Natural killer cell (primary cell): ENCODE results near the gene GNG7. TPM values are rescaled to one million over a fixed set of nuclear protein-coding genes. Genes with fewer than 3 reads are reported as not detected.
"Not testable (repeated sequence)": the region's sequence is repeated elsewhere in the genome, so short reads cannot be mapped to it uniquely, and the experiment has no call there.

ENCODE experiments used
- ATAC-seq, 3 donors: fragments of 150-1000 bp in 2 of 3; fragments of 200-7000 bp in 1 of 3; cut with Tn5 transposase; 1 replicate in 1 of 3; 2 replicates in 2 of 3; pipeline ENCODE4 v1.10.0; 2021; ENCODE audit warnings: mild to moderate bottlenecking in 2 of 3, moderate library complexity in 2 of 3
- DNase-seq, 2 donors: peaks; one replicate each; pipeline versions ENCODE4 v3.0.0 to v3.0.0-alpha.2; 2013 to 2021; ENCODE audit warnings: mixed read lengths in 1 of 2
- H3K27ac ChIP-seq: one replicate; pipeline ENCODE4 v1.5.1; 2013; ENCODE audit warnings: mild to moderate bottlenecking, low read length
- H3K27me3 ChIP-seq: one replicate; pipeline ENCODE4 v1.6.1; 2013; ENCODE audit warnings: low read length; ENCODE audit not compliant: control insufficient read depth, insufficient read depth
- H3K36me3 ChIP-seq: one replicate; pipeline ENCODE4 v1.6.1; 2013; ENCODE audit warnings: low read length; ENCODE audit not compliant: control insufficient read depth, insufficient read depth
- H3K4me1 ChIP-seq: one replicate; pipeline ENCODE4 v1.6.1; 2013; ENCODE audit warnings: low read length; ENCODE audit not compliant: control insufficient read depth, insufficient read depth
- H3K4me3 ChIP-seq: one replicate; pipeline ENCODE4 v1.5.1; 2013; ENCODE audit warnings: low read length
- H3K9me3 ChIP-seq: one replicate; pipeline ENCODE4 v1.6.1; 2013; ENCODE audit warnings: low read length; ENCODE audit not compliant: control insufficient read depth, insufficient read depth
- H3K27ac Mint-ChIP-seq, 2 donors: one replicate each; pipeline ENCODE4 v1.8.0; 2022; ENCODE audit warnings: mild to moderate bottlenecking in 2 of 2, mixed read lengths in 2 of 2, moderate library complexity in 1 of 2
- H3K27me3 Mint-ChIP-seq, 2 donors: one replicate each; pipeline ENCODE4 v1.8.0; 2022; ENCODE audit warnings: low read depth in 2 of 2, mixed read lengths in 2 of 2
- H3K36me3 Mint-ChIP-seq: one replicate; pipeline ENCODE4 v1.8.0; 2022; ENCODE audit warnings: mixed read lengths
- H3K4me1 Mint-ChIP-seq, 2 donors: one replicate each; pipeline ENCODE4 v1.8.0; 2022; ENCODE audit warnings: mixed read lengths in 2 of 2
- H3K4me3 Mint-ChIP-seq: one replicate; pipeline ENCODE4 v1.8.0; 2022; ENCODE audit warnings: mild to moderate bottlenecking, moderate library complexity, mixed read lengths
- H3K9me3 Mint-ChIP-seq, 2 donors: one replicate each; pipeline ENCODE4 v1.8.0; 2022; ENCODE audit warnings: mixed read lengths in 2 of 2
- WGBS: methylation state at CpG from one replicate; pipeline ENCODE4 v1.1.7; 2013; ENCODE audit warnings: missing lambda C conversion rate; ENCODE audit not compliant: insufficient coverage; 5-methylcytosine and 5-hydroxymethylcytosine counted together
- intact Hi-C: fragments of 100-400 bp; cut with micrococcal nuclease; formaldehyde crosslinking; loops from one replicate; pipeline ENCODE4 v1.14.2; 2022
- total RNA-seq, 4 donors: library from RNA; stranded (reverse); fragments of 120-200 nt in 1 of 4; gene quantifications; one replicate each; pipeline versions ENCODE4 v1.2.3 to v1.2.4, GENCODE V29; 2013 to 2022
- TF ChIP-seq, protein P1 (sequence below): fragments of 200-600 bp; IDR thresholded peaks from one replicate; pipeline ENCODE4 v1.8.0; 2022; ENCODE audit warnings: antibody characterized with exemption

GNG7 gene
- total RNA-seq, 3 donors from 2014 or later (not counting 1 experiment from before 2014, with no cell fraction given) = 0.75 to 4.8 (median 1.5) TPM

DNA sequence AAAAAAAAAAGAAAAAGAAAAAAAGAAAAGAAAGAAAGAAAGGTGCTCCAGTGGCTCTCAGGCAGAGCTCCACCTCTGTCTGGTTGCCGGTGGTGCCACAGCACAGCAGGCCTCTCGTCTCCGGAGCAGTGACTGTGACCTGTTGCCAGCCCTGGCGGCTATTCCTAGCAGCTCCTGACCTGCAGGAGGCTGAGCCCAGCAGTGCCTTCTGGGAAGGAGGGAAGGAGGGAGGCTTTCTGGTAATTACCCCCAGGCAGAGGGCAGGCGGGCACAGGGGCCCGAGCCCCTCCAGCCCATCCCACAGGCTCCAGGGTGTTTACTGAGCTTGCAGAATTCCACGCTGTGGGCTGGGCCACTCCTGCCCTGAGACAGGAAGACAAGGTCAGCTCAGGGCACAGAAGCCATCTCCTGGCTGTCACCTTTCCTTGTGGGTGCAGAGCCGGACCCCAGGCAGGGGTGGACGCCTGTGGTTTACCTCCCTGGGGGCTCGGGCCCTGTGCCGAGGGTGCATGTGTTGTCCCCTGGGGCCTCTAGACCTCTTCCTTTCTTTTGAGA lies 77.9 kb downstream of the GNG7 start:
- Mint-ChIP-seq H3K4me3 (no peak overlapping the region), H3K4me1 (peaks cover 49 to 64% of the 10 kb centered on the region in 2 donors), H3K9me3 (no peaks in the 10 kb centered on the region), H3K27me3 (no peaks in the 10 kb centered on the region), H3K36me3 (no peaks in the 10 kb centered on the region), H3K27ac (no peak overlapping the region)
- peaks cover 83% of the 10 kb centered on the region for H3K4me1 ChIP-seq
- H3K27me3 ChIP-seq = no peaks in the 10 kb centered on the region
- peak overlapping the region; percentile 28 for H3K27ac ChIP-seq
- no peaks in the 10 kb centered on the region for H3K9me3 ChIP-seq
- intact Hi-C loops = loop anchor here (10.0 kb wide), 1 partner anchor 460 kb away; the partner anchor contains the start of gene DOT1L
- no peak for ATAC-seq
- H3K4me3 ChIP-seq = no peak overlapping the region
- DNase-seq = peak in 1 of 2 donors; percentile 34
- 35% methylated on average over 10 of the region's 11 CpGs for WGBS
- no peaks in the 10 kb centered on the region for H3K36me3 ChIP-seq
- TF ChIP-seq, protein P1, sequence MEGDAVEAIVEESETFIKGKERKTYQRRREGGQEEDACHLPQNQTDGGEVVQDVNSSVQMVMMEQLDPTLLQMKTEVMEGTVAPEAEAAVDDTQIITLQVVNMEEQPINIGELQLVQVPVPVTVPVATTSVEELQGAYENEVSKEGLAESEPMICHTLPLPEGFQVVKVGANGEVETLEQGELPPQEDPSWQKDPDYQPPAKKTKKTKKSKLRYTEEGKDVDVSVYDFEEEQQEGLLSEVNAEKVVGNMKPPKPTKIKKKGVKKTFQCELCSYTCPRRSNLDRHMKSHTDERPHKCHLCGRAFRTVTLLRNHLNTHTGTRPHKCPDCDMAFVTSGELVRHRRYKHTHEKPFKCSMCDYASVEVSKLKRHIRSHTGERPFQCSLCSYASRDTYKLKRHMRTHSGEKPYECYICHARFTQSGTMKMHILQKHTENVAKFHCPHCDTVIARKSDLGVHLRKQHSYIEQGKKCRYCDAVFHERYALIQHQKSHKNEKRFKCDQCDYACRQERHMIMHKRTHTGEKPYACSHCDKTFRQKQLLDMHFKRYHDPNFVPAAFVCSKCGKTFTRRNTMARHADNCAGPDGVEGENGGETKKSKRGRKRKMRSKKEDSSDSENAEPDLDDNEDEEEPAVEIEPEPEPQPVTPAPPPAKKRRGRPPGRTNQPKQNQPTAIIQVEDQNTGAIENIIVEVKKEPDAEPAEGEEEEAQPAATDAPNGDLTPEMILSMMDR = no peak

DNA sequence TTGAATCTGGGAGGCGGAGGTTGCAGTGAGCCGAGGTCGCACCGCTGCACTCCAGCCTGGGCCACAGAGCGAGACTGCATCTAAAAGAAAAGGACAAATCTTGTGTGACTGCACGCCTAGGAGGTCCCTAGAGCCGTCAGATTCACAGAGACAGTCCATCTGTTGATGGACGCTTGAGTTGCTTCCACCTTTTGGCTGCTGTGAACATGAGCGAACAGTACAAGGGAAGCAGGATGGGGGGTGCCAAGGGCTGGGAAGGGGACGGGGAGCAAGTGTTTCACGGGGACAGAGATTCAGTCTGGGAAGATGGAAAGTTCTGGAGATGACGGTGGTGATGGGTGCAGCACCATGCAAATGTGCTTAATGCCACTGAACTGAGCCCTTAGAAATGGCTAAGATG lies 78.7 kb downstream of the GNG7 start:
- Mint-ChIP-seq H3K27ac (peak overlapping the region in 1 of 2 donors; percentile 36), H3K4me3 (no peak overlapping the region), H3K4me1 (peaks cover 49 to 64% of the 10 kb centered on the region in 2 donors), H3K9me3 (no peaks in the 10 kb centered on the region), H3K36me3 (no peaks in the 10 kb centered on the region), H3K27me3 (no peaks in the 10 kb centered on the region)
- H3K9me3 ChIP-seq = no peaks in the 10 kb centered on the region
- H3K36me3 ChIP-seq = no peaks in the 10 kb centered on the region
- no peak overlapping the region for H3K4me3 ChIP-seq
- H3K27ac ChIP-seq = no peak overlapping the region
- peaks cover 83% of the 10 kb centered on the region for H3K4me1 ChIP-seq
- WGBS = 80% methylated on average over 12 of the region's 12 CpGs
- TF ChIP-seq, protein P1 = no peak
- ATAC-seq (no peak), DNase-seq (no peak)
- H3K27me3 ChIP-seq = no peaks in the 10 kb centered on the region
- intact Hi-C loops = loop anchor here (10.0 kb wide), 1 partner anchor 459 kb away; the partner anchor contains the start of gene DOT1L

DNA sequence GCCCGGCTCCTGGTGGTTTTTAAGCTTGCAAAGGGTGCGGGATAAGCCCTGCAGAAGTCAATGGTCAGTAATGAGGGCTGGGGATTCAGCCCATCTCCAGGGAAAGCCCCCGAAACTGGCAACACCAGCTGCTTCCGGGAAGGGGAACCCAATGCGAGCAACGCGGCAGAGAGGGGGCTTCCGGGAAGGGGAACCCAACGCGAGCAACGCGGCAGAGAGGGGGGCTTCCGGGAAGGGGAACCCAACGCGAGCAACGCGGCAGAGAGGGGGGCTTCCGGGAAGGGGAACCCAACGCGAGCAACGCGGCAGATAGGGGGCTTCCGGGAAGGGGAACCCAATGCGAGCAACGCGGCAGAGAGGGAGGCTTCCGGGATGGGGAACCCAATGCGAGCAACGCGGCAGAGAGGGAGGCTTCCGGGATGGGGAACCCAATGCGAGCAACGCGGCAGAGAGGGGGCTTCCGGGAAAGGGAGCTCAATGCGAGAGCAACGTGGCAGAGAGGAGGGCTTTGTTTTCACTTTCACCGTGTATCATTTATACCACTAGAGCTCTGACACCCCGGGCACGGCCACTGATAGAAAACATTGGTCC lies 80.0 kb downstream of the GNG7 start:
- H3K27me3 Mint-ChIP-seq, H3K36me3 ChIP-seq, H3K9me3 Mint-ChIP-seq, H3K36me3 Mint-ChIP-seq, H3K9me3 ChIP-seq, H3K4me3 ChIP-seq, H3K27me3 ChIP-seq: not testable (repeated sequence)
- ATAC-seq (peak; percentile 8 to 45 (median 36)), DNase-seq (peak in 1 of 2 donors; percentile 79)
- H3K27ac Mint-ChIP-seq = peak overlapping the region; percentile 84 to 87
- intact Hi-C loops = loop anchor here (10.0 kb wide), 1 partner anchor 458 kb away; the partner anchor contains the start of gene DOT1L
- H3K4me3 Mint-ChIP-seq = peak overlapping the region; percentile 28
- Histone ChIP-seq H3K4me1 (peaks cover 84% of the 10 kb centered on the region), H3K27ac (peak overlapping the region; percentile 78)
- H3K4me1 Mint-ChIP-seq = peaks cover 48 to 64% of the 10 kb centered on the region in 2 donors
- WGBS = 62% methylated on average over 38 of the region's 40 CpGs

DNA sequence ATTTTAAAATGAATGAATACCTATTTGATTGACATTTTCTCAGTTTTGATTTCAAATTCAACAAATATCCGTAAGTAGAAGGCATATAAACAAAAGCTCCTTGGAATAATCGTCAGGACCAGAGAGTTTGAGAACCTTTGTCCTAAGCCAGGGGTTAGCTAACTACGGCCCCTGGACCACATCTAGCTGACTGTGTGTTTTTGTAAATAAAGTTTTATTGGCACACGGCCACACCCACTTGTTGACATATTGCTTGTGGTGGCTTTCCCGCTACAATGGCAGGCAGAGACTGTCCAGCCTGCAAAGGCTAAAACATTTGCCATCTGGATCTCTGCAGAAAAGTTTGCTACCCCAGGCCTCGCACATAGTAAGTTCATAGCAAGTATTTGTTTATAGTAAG lies 83.4 kb downstream of the GNG7 start:
- Histone ChIP-seq H3K27ac (peak overlapping the region; percentile 32), H3K4me3 (no peak overlapping the region), H3K36me3 (no peaks in the 10 kb centered on the region), H3K4me1 (peaks cover 81% of the 10 kb centered on the region), H3K27me3 (no peaks in the 10 kb centered on the region), H3K9me3 (no peaks in the 10 kb centered on the region)
- TF ChIP-seq, protein P1 = no peak
- no peaks in the 10 kb centered on the region for H3K27me3 Mint-ChIP-seq
- H3K4me3 Mint-ChIP-seq = peak overlapping the region; percentile 78
- H3K9me3 Mint-ChIP-seq = no peaks in the 10 kb centered on the region
- no peaks in the 10 kb centered on the region for H3K36me3 Mint-ChIP-seq
- intact Hi-C loops = no loop called here
- DNase-seq = no peak
- ATAC-seq = no peak
- H3K4me1 Mint-ChIP-seq = peaks cover 43 to 51% of the 10 kb centered on the region in 2 donors
- 80% methylated on average over 5 of the region's 6 CpGs for WGBS
- peak overlapping the region; percentile 84 to 87 for H3K27ac Mint-ChIP-seq
